Activated CD4-positive, alpha-beta T cell treated with anti-CD3 and anti-CD28 coated beads, Interleukin-2, Interleukin-4, amounts not matched to agents 100 ng/mL and 50 ng/mL, durations not matched to agents 16 hours and 8 hours (primary cell): ENCODE measurements around the gene FGF4.
"Not testable (repeated sequence)": the region's sequence is repeated elsewhere in the genome, so short reads cannot be mapped to it uniquely, and the experiment has no call there.

ENCODE experiments used
- DNase-seq: peaks from one replicate; pipeline ENCODE4 v3.0.0-alpha.2; 2020; ENCODE audit warnings: low spot score

Gene FGF4

GRCh38 chr11:69773626-69774353 is 1.4 kb downstream of the FGF4 start:
- DNase-seq: no peak

GRCh38 chr11:69771466-69771865 is 3.7 kb downstream of the FGF4 start:
- no peak for DNase-seq

GRCh38 chr11:69770540-69770939 is 4.6 kb downstream of the FGF4 start:
- DNase-seq: no peak

- no peak for DNase-seq
Observed at GRCh38 chr11:69765498-69765995, 9.6 kb downstream of the FGF4 start.

- DNase-seq: not testable (repeated sequence)
Observed at GRCh38 chr11:69764918-69765317, 10.2 kb downstream of the FGF4 start.

- DNase-seq: no peak
Observed at GRCh38 chr11:69760319-69760718, 14.8 kb downstream of the FGF4 start.

GRCh38 chr11:69752890-69753289 is 22.3 kb downstream of the FGF4 start:
- no peak for DNase-seq

GRCh38 chr11:69750875-69751597 is 24.1 kb downstream of the FGF4 start:
- no peak for DNase-seq

GRCh38 chr11:69750108-69750850 is 24.9 kb downstream of the FGF4 start:
- no peak for DNase-seq

- DNase-seq: no peak
Observed at GRCh38 chr11:69748637-69749036, 26.5 kb downstream of the FGF4 start.

GRCh38 chr11:69746752-69747742 is 28.1 kb downstream of the FGF4 start:
- no peak for DNase-seq

- DNase-seq: no peak
Observed at GRCh38 chr11:69746140-69746539, 29.0 kb downstream of the FGF4 start.

GRCh38 chr11:69745201-69745600 is 29.9 kb downstream of the FGF4 start:
- no peak for DNase-seq

GRCh38 chr11:69744435-69744834 is 30.7 kb downstream of the FGF4 start:
- DNase-seq: no peak

GRCh38 chr11:69734841-69735240 is 40.3 kb downstream of the FGF4 start:
- no peak for DNase-seq

GRCh38 chr11:69734367-69734766 is 40.8 kb downstream of the FGF4 start:
- no peak for DNase-seq

- no peak for DNase-seq
Observed at GRCh38 chr11:69732910-69733309, 42.2 kb downstream of the FGF4 start.

- DNase-seq: no peak
Observed at GRCh38 chr11:69731110-69731509, 44.0 kb downstream of the FGF4 start.

- no peak for DNase-seq
Observed at GRCh38 chr11:69730500-69730899, 44.6 kb downstream of the FGF4 start.

GRCh38 chr11:69729252-69729651 is 45.9 kb downstream of the FGF4 start:
- DNase-seq: no peak

- no peak for DNase-seq
Observed at GRCh38 chr11:69727266-69727665, 47.9 kb downstream of the FGF4 start.

GRCh38 chr11:69726481-69726880 is 48.7 kb downstream of the FGF4 start:
- no peak for DNase-seq
